EL (cell line): ENCODE measurements around the gene ATP1B2.

Experiments used
- DNase-seq: peaks from one replicate; pipeline ENCODE4 v3.0.0-alpha.2; 2016

ATP1B2 gene

GRCh38 chr17:7686222-7687071 lies 35.7 kb downstream of the ATP1B2 start:
- DNase-seq, result peak; percentile 84

GRCh38 chr17:7687072-7687907 lies 36.6 kb downstream of the ATP1B2 start, which contains the start of gene TP53:
Gene TP53 (minus strand): TSS chr17:7687490. CDS start chr17:7676594, 10,896 bp downstream.
- peak; percentile 95 for DNase-seq

DNA sequence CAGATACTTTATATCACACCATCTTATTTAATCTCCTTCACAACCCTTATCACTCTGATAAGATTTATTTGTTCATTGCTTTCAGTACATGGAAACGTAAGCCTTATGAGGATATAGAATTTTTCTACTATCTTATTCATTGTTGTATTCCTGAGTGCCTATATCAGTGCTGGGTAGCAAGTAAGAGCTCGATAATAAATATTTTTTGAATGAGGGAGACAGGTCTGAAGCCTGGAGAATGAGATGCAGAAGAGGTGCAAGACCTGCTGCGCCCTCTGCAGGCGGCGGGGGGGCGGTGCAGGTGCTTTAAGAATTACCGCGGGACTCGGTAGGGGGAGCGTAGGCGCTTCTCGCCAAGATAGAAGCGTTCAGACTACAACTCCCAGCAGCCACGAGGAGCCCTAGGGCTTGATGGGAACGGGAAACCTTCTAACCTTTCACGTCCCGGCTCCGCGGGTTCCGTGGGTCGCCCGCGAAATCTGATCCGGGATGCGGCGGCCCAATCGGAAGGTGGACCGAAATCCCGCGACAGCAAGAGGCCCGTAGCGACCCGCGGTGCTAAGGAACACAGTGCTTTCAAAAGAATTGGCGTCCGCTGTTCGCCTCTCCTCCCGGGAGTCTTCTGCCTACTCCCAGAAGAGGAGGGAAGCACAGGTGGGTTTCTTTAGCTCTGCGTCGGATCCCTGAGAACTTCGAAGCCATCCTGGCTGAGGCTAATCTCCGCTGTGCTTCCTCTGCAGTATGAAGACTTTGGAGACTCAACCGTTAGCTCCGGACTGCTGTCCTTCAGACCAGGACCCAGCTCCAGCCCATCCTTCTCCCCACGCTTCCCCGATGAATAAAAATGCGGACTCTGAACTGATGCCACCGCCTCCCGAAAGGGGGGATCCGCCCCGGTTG lies 37.4 kb downstream of the ATP1B2 start, which contains the start of gene WRAP53:
Gene WRAP53, plus strand, starts transcription at position 570 of the 900 bp plus-strand sequence. Its CDS starts 172 bp downstream, at position 742.
- DNase-seq, result peak; percentile 100

GRCh38 chr17:7688808-7689316 lies 38.1 kb downstream of the ATP1B2 start:
- no peak for DNase-seq

GRCh38 chr17:7695586-7695985 lies 44.9 kb downstream of the ATP1B2 start:
- DNase-seq, result no peak

GRCh38 chr17:7697828-7698588 lies 47.3 kb downstream of the ATP1B2 start:
- no peak for DNase-seq

GRCh38 chr17:7700510-7700909 lies 49.8 kb downstream of the ATP1B2 start:
- no peak for DNase-seq

- DNase-seq, result no peak
These were observed 51.0 kb downstream of the ATP1B2 start for GRCh38 chr17:7701681-7702080.

GRCh38 chr17:7702776-7703175 lies 52.0 kb downstream of the ATP1B2 start:
- DNase-seq, result no peak

- DNase-seq, result no peak
These were observed 53.1 kb downstream of the ATP1B2 start for GRCh38 chr17:7703584-7704479.

GRCh38 chr17:7704601-7705268 lies 54.0 kb downstream of the ATP1B2 start, which contains the start of gene EFNB3:
Gene EFNB3 (plus strand): TSS chr17:7705202. CDS start chr17:7705599, 397 bp downstream.
- DNase-seq, result peak; percentile 40

- no peak for DNase-seq
These were observed 54.8 kb downstream of the ATP1B2 start for GRCh38 chr17:7705269-7706255.

- no peak for DNase-seq
These were observed 56.1 kb downstream of the ATP1B2 start for GRCh38 chr17:7706631-7707354.
